Measurements from ENCODE around the gene TMEM120A. TPM values are rescaled to one million over a fixed set of nuclear protein-coding genes. Genes with fewer than 3 reads are reported as not detected.

Gene TMEM120A
- total RNA-seq, 1 donor from 2014 or later: 9.4 TPM

- no peaks in the 10 kb centered on the region for H3K79me2 ChIP-seq (ENCODE audit: low read depth)
- TF ChIP-seq EZH2 (IDR thresholded peaks at IDR 0.05) (no peak), CTCF (IDR thresholded peaks at IDR 0.05) (no peak), EZH2phosphoT487 (IDR thresholded peaks at IDR 0.05) (no peak)
- H3K9me3 Mint-ChIP-seq: no peaks in the 10 kb centered on the region
- peaks cover 28% of the 10 kb centered on the region for H3F3A ChIP-seq (ENCODE audit: low read depth)
- no peak overlapping the region for H2AFZ ChIP-seq (replicated peaks)
- H3K4me1 Mint-ChIP-seq: peaks cover 32% of the 10 kb centered on the region
- H3K4me3 ChIP-seq: no peak overlapping the region
- no peak overlapping the region for H3K4me3 Mint-ChIP-seq
- H3K36me3 ChIP-seq: no peaks in the 10 kb centered on the region
- peaks cover 19% of the 10 kb centered on the region for H3K36me3 Mint-ChIP-seq
- DNase-seq (ENCODE audit: low spot score): no peak
- H3K9ac ChIP-seq: no peak overlapping the region
- H3K27ac Mint-ChIP-seq: no peak overlapping the region
- H3K4me1 ChIP-seq: peaks cover 27% of the 10 kb centered on the region
- H3K27me3 ChIP-seq: no peaks in the 10 kb centered on the region
- peaks cover 6% of the 10 kb centered on the region for H4K20me1 ChIP-seq (ENCODE audit: low read depth)
- H3K9me3 ChIP-seq (ENCODE audit: low read depth): no peaks in the 10 kb centered on the region
- H3K27ac ChIP-seq: no peak overlapping the region
- peak overlapping the region; percentile 52 for H3K4me2 ChIP-seq
- peaks cover 16% of the 10 kb centered on the region for H3K27me3 Mint-ChIP-seq (ENCODE audit: insufficient read depth, low read depth)
Measured at GRCh38 chr7:75991531-75992082, 2.8 kb downstream of the TMEM120A start.

DNA sequence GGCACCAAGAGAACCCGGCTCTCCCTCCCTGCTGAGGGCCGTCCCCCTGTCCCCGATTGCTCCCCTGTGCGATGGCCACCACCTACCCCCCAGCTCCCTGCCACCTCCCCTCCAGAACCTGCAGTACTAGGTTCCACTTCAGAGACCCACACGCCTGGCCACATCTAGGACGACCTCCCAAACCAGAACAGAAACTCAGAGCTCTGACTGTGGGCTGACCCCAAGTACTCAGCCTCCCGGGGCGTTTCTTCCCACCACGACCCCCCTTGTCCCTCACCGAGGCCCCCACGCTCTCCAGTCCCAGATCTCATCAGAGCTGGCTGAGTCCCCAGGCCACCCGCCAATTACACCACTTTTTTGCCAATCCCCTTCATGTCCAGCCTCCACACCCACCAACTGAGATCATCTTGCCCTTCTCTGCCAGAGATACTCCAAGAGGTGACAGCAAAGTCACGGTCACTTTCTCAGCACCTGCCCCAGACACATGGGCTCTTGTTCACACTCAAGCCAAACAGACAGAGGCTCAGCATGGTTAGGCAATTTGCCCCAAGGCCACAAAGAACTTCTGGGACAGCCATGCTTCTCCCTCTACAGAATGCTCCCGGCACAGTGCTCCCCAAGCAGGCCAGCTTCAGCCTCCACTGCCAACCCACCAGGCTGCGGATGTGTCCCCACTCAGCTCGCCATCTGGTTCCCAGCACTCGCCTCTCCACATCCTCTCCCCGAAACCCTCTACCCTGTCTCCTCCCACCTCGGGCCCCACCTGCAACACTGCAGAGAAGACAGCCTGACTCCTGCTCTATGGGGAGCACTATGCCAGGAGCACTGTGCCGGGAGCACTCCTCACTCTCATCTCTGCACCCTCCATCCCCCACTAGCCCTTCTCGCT, 4.7 kb downstream of the TMEM120A start:
- Histone ChIP-seq H3K4me3 (no peak overlapping the region), H2AFZ (replicated peaks) (no peak overlapping the region), H3K9me3 (ENCODE audit: low read depth) (no peaks in the 10 kb centered on the region), H3K4me1 (peaks cover 23% of the 10 kb centered on the region), H3F3A (ENCODE audit: low read depth) (peaks cover 20% of the 10 kb centered on the region), H3K4me2 (no peak overlapping the region), H3K27me3 (no peaks in the 10 kb centered on the region), H3K79me2 (ENCODE audit: low read depth) (no peaks in the 10 kb centered on the region), H3K27ac (no peak overlapping the region), H3K9ac (no peak overlapping the region), H4K20me1 (ENCODE audit: low read depth) (peaks cover 6% of the 10 kb centered on the region), H3K36me3 (no peaks in the 10 kb centered on the region)
- DNase-seq (ENCODE audit: low spot score): no peak
- peaks cover 23% of the 10 kb centered on the region for H3K4me1 Mint-ChIP-seq
- H3K9me3 Mint-ChIP-seq: no peaks in the 10 kb centered on the region
- peaks cover 11% of the 10 kb centered on the region for H3K36me3 Mint-ChIP-seq
- peaks cover 18% of the 10 kb centered on the region for H3K27me3 Mint-ChIP-seq (ENCODE audit: insufficient read depth, low read depth)
- H3K27ac Mint-ChIP-seq: peak overlapping the region; percentile 55
- TF ChIP-seq EZH2 (IDR thresholded peaks at IDR 0.05) (no peak), EZH2phosphoT487 (IDR thresholded peaks at IDR 0.05) (no peak), CTCF (IDR thresholded peaks at IDR 0.05) (no peak)
- H3K4me3 Mint-ChIP-seq: peak overlapping the region; percentile 45

DNA sequence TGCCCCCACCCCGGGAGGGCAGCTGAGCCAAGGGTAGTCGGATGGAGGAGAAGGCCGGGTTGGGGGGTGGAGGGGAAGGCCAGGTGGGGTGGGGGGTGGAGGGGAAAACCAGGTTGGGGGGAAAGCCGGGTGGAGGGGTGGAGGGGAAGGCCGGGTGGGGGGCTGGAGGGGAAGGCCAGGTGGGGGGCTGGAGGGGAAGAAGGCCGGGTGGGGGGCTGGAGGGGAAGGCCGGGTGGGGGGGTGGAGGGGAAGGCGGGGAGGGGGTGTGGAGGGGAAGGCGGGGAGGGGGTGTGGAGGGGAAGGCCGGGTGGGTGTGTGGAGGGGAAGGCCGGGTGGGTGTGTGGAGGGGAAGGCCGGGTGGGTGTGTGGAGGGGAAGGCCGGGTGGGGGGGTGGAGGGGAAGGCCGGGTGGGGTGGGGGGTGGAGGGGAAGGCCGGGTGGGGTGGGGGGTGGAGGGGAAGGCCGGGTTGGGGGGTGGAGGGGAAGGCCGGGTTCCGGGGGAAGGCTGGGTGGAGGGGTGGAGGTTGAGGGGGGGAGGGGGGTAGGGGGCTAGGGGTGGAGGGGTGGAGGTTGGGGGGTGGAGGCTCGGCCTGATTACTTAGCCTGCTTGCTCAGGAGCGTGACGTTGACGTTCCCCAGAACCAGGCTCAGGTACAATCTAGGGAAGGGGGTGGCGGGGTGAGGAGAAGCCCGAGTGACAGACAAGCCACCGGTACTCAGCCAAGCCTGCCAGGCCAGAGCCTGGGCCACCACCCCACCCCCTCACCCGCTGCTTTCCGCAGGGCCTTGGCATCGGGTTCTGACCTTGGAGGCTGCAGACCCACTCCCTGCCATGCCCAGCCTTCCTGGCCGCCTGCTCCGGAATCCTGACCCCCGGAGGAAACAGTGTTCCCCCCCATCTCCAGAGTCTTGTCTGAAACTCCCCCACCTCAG, 5.6 kb downstream of the TMEM120A start:
- peaks cover 22% of the 10 kb centered on the region for H3K4me1 Mint-ChIP-seq
- no peak overlapping the region for H3K4me3 Mint-ChIP-seq

More for the DNA sequence above, 5.6 kb downstream of the TMEM120A start:
- Histone ChIP-seq H3K4me3 (no peak overlapping the region), H4K20me1 (ENCODE audit: low read depth) (peaks cover 6% of the 10 kb centered on the region), H3K27ac (no peak overlapping the region), H3K36me3 (no peaks in the 10 kb centered on the region), H2AFZ (replicated peaks) (no peak overlapping the region), H3K9ac (no peak overlapping the region), H3F3A (ENCODE audit: low read depth) (peaks cover 18% of the 10 kb centered on the region), H3K27me3 (no peaks in the 10 kb centered on the region), H3K4me1 (peaks cover 23% of the 10 kb centered on the region), H3K9me3 (ENCODE audit: low read depth) (no peaks in the 10 kb centered on the region), H3K79me2 (ENCODE audit: low read depth) (no peaks in the 10 kb centered on the region), H3K4me2 (no peak overlapping the region)
- no peaks in the 10 kb centered on the region for H3K9me3 Mint-ChIP-seq
- DNase-seq (ENCODE audit: low spot score): no peak
- H3K27ac Mint-ChIP-seq: no peak overlapping the region
- TF ChIP-seq EZH2phosphoT487 (IDR thresholded peaks at IDR 0.05) (no peak), EZH2 (IDR thresholded peaks at IDR 0.05) (no peak), CTCF (IDR thresholded peaks at IDR 0.05) (no peak)
- peaks cover 18% of the 10 kb centered on the region for H3K27me3 Mint-ChIP-seq (ENCODE audit: insufficient read depth, low read depth)
- H3K36me3 Mint-ChIP-seq: peaks cover 11% of the 10 kb centered on the region

Measured in neural progenitor cell (in vitro differentiated cells).